GM21390 (cell line): ENCODE results near the gene ATF4.

Source experiments
- ATAC-seq: cut with Tn5 transposase; IDR thresholded peaks from one replicate; pipeline ENCODE4 v1.9.1; 2021; ENCODE audit not compliant: unreplicated experiment

ATF4 gene

GRCh38 chr22:39520226-39521105 lies at the start of gene ATF4:
TSS of gene ATF4 (plus strand) at chr22:39520562. CDS start at chr22:39521446, 884 bp downstream.
- peak; percentile 33 for ATAC-seq

GRCh38 chr22:39471381-39472141 lies 48.8 kb upstream of the ATF4 start:
- peak; percentile 64 for ATAC-seq

- no peak for ATAC-seq
These were observed 47.5 kb upstream of the ATF4 start for GRCh38 chr22:39472570-39473556.

- ATAC-seq = no peak
These were observed 46.5 kb upstream of the ATF4 start for GRCh38 chr22:39473851-39474250.

GRCh38 chr22:39474351-39475111 lies 45.8 kb upstream of the ATF4 start:
- ATAC-seq = no peak

- ATAC-seq = no peak
These were observed 45.0 kb upstream of the ATF4 start for GRCh38 chr22:39475337-39475736.

GRCh38 chr22:39475902-39476301 lies 44.5 kb upstream of the ATF4 start:
- no peak for ATAC-seq

GRCh38 chr22:39476664-39477063 lies 43.7 kb upstream of the ATF4 start:
- no peak for ATAC-seq

- no peak for ATAC-seq
These were observed 42.8 kb upstream of the ATF4 start for GRCh38 chr22:39477542-39477941.

GRCh38 chr22:39478441-39478850 lies 41.9 kb upstream of the ATF4 start:
- no peak for ATAC-seq

GRCh38 chr22:39479254-39479653 lies 41.1 kb upstream of the ATF4 start:
- ATAC-seq = no peak

- ATAC-seq = no peak
These were observed 39.8 kb upstream of the ATF4 start for GRCh38 chr22:39480557-39480956.

- no peak for ATAC-seq
These were observed 39.3 kb upstream of the ATF4 start for GRCh38 chr22:39481054-39481453.

- no peak for ATAC-seq
These were observed 38.8 kb upstream of the ATF4 start for GRCh38 chr22:39481595-39481994.

- ATAC-seq = no peak
These were observed 37.6 kb upstream of the ATF4 start for GRCh38 chr22:39482768-39483167.

GRCh38 chr22:39486951-39487825 lies 33.2 kb upstream of the ATF4 start:
- no peak for ATAC-seq

- ATAC-seq = no peak
These were observed 32.4 kb upstream of the ATF4 start for GRCh38 chr22:39487826-39488520.

GRCh38 chr22:39488563-39489083 lies 31.7 kb upstream of the ATF4 start:
- ATAC-seq = no peak
